Right atrium auricular region (tissue), 2 donors: ENCODE measurements around the gene SLCO4A1. TPM values are rescaled to one million over a fixed set of nuclear protein-coding genes. Genes with fewer than 3 reads are reported as not detected.

Experiments used
- DNase-seq: peaks from one replicate; pipeline ENCODE4 v3.0.0-alpha.2; 2019; ENCODE audit warnings: low spot score
- H3K27ac ChIP-seq, 2 donors: fragments of 200-600 bp; sonication (generic); 1 replicate in 1 of 2; 2 replicates in 1 of 2; pipeline ENCODE4 v1.5.1; 2016 to 2019
- H3K27me3 ChIP-seq, 2 donors: fragments of 200-600 bp; sonication (generic); one replicate each; pipeline versions ENCODE4 v1.5.1 to v1.6.0; 2017 to 2019
- H3K36me3 ChIP-seq: fragments of 200-600 bp; sonication (generic); one replicate; pipeline ENCODE4 v1.5.1; 2016
- H3K4me1 ChIP-seq, 2 donors: fragments of 200-600 bp; sonication (generic); one replicate each; pipeline versions ENCODE4 v1.5.1 to v1.6.0; 2017 to 2019
- H3K4me3 ChIP-seq, 2 donors: fragments of 200-600 bp; sonication (generic); 1 replicate in 1 of 2; 2 replicates in 1 of 2; pipeline ENCODE4 v1.5.1; 2017 to 2019; ENCODE audit warnings: mild to moderate bottlenecking in 1 of 2, moderate library complexity in 1 of 2
- H3K9me3 ChIP-seq, 2 donors: fragments of 200-600 bp; sonication (generic); one replicate each; pipeline ENCODE4 v1.5.1; 2019
- CTCF ChIP-seq, 2 donors: fragments of 200-600 bp; sonication (generic); IDR thresholded peaks; one replicate each; pipeline ENCODE4 v1.5.1; 2019; ENCODE audit warnings: antibody characterized with exemption in 2 of 2
- total RNA-seq, 2 donors: library from RNA; depleted of rRNA; stranded (reverse); fragments of >200 nt; gene quantifications; one replicate each; pipeline ENCODE4 v1.1.0, GENCODE V29; 2016

SLCO4A1 gene
- 10 to 100 TPM; 13.4 to 19.8 TPM for total RNA-seq

- H3K36me3 ChIP-seq, result no peaks in the 10 kb centered on the region
- H3K27me3 ChIP-seq, result peaks cover 3 to 4% of the 10 kb centered on the region in 2 donors
- TF ChIP-seq CTCF (IDR thresholded peaks at IDR 0.05), result no peak
- H3K27ac ChIP-seq, result peak within 1 kb of the TSS; percentile 61 to 82
- no peak for DNase-seq
- no peaks in the 10 kb centered on the region for H3K9me3 ChIP-seq
- H3K4me1 ChIP-seq, result peaks cover 0 to 55% of the 10 kb centered on the region in 2 donors
- peak within 1 kb of the TSS; percentile 52 to 59 for H3K4me3 ChIP-seq
Measured at GRCh38 chr20:62642051-62642665, at the start of gene SLCO4A1. SLCO4A1 (plus strand) TSS chr20:62642503; CDS start chr20:62656455, 13,952 bp downstream.

GRCh38 chr20:62592506-62593177 is 49.7 kb upstream of the SLCO4A1 start:
- DNase-seq, result no peak
- Histone ChIP-seq H3K36me3 (no peaks in the 10 kb centered on the region), H3K4me1 (peaks cover 0 to 28% of the 10 kb centered on the region in 2 donors), H3K9me3 (no peaks in the 10 kb centered on the region), H3K27me3 (no peaks in the 10 kb centered on the region), H3K4me3 (no peak overlapping the region), H3K27ac (no peak overlapping the region)
- no peak for TF ChIP-seq CTCF (IDR thresholded peaks at IDR 0.05)

DNA sequence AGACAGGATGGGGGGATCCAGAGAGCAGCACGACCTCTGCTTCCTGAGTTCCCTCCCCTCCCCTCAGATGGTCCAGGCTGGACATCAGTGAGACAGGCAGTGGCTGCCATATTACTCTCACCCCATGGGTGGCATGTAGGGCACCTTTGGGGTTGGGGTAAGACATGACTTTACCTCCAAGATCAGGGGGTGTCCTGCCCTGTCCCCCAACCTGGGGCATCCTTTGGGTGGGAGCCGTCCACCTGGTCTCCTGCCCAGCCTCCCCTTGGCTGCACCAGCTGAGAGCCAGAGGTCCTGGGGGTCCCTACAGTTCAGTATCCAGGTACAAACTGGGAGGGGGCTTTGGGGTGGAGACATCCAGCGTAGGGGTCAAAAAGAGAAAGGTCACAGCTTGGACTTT is 48.7 kb upstream of the SLCO4A1 start:
- no peak for TF ChIP-seq CTCF (IDR thresholded peaks at IDR 0.05)
- H3K4me1 ChIP-seq, result peaks cover 0 to 26% of the 10 kb centered on the region in 2 donors
- no peaks in the 10 kb centered on the region for H3K27me3 ChIP-seq
- no peak overlapping the region for H3K27ac ChIP-seq
- no peaks in the 10 kb centered on the region for H3K36me3 ChIP-seq
- H3K4me3 ChIP-seq, result no peak overlapping the region
- no peak for DNase-seq
- H3K9me3 ChIP-seq, result no peaks in the 10 kb centered on the region

- no peak for TF ChIP-seq CTCF (IDR thresholded peaks at IDR 0.05)
- no peak for DNase-seq
- Histone ChIP-seq H3K4me1 (peaks cover 0 to 24% of the 10 kb centered on the region in 2 donors), H3K27ac (no peak overlapping the region), H3K36me3 (no peaks in the 10 kb centered on the region), H3K9me3 (no peaks in the 10 kb centered on the region), H3K4me3 (no peak overlapping the region), H3K27me3 (no peaks in the 10 kb centered on the region)
Measured at GRCh38 chr20:62595069-62595468, 47.2 kb upstream of the SLCO4A1 start.

GRCh38 chr20:62595491-62595890 is 46.8 kb upstream of the SLCO4A1 start:
- no peak for DNase-seq
- TF ChIP-seq CTCF (IDR thresholded peaks at IDR 0.05), result no peak
- H3K4me1 ChIP-seq, result peaks cover 0 to 21% of the 10 kb centered on the region in 2 donors

More at GRCh38 chr20:62595491-62595890, 46.8 kb upstream of the SLCO4A1 start:
- H3K36me3 ChIP-seq, result no peaks in the 10 kb centered on the region
- no peaks in the 10 kb centered on the region for H3K9me3 ChIP-seq
- no peaks in the 10 kb centered on the region for H3K27me3 ChIP-seq
- no peak overlapping the region for H3K27ac ChIP-seq
- H3K4me3 ChIP-seq, result no peak overlapping the region
